ENCODE measurements around the gene POTEG.
"Not testable (repeated sequence)": the region's sequence is repeated elsewhere in the genome, so short reads cannot be mapped to it uniquely, and the experiment has no call there.

Gene POTEG

DNA sequence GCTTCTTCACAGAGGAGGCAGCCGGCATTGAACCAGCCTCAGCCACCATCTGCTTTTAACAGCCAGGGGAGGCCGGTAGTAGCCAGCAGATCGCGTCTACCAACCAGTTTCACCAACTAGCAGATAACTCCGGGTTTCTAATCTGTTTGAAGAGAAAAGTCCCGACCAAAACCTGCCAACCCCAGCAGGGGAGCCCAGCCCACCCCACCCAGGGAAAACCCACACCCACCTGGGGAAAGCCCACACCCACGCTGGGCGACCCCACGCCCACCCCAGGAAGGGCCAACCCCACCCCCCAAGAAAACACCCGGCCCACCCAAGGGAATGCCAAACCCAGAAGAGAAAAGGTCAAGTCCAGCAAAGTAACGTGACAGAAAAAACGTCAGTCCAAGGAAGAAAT lies at the start of gene POTEG:
Gene POTEG, minus strand, starts transcription at position 101 of the 400 bp plus-strand sequence. Its CDS starts 52 bp downstream, at position 49.
- not testable (repeated sequence) for DNase-seq

- not testable (repeated sequence) for DNase-seq
These were observed 48.0 kb upstream of the POTEG start for GRCh38 chr14:19482093-19482492.

DNA sequence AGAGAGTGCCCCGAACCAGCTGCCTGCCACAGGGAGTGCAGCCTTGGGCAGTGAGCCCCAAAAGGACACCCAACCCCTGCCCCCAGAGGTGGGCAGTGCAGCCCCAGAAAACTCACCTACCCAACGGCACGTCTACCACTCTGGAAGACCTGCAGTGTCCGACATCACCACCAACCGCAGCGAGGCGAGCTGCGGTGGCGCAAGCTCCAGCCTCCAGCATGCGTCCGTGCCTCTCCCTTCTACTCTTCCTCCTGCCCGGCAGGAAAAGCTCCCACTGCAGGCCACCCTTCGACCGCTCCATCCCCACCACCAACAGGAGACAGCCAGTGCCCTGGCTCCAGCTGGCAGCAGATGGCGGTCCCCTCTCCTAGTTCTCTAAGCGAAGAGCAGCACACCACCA lies 47.3 kb upstream of the POTEG start:
- not testable (repeated sequence) for DNase-seq

DNA sequence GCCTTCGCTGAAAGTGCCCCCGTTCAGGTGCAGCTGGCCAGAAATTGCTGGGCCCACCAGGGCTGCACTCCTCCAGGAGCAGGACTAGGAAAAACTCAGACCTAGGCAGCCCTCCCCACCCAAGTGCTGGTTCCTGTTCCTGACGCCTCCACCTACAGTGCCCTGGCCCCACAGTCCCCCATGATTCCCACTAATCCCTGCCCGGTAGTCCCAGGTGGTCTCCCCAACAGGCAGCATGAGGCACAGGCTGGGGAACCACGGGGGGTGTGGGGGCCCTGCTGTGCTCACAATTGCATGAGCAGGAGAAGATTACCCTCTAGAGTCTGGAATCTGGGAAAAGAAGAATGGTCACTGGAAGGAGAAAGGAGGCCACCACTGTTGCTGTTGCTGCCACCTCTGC lies 46.4 kb upstream of the POTEG start:
- DNase-seq: not testable (repeated sequence)

- DNase-seq: not testable (repeated sequence)
These were observed 11.6 kb upstream of the POTEG start for GRCh38 chr14:19445761-19446160.

DNA sequence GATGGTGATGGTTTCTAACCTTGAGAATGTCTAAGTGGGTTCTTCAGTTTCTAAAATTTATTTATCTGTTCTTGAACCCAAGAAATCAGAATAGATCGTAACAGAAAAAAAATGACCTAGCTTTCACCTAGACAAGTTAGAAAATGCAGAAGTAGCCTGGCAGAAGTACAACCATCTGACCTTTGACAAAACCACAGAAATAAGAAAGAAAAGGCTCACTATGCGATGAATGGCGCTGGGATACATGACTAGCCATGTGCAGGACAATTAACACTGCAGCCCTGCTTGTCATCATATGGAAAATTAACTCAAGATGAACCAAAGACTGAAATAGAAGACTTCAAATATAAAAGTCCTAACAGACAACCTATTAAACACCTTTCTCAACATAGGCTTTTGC lies 5.7 kb upstream of the POTEG start:
- not testable (repeated sequence) for DNase-seq

GRCh38 chr14:19439219-19439618 lies 5.1 kb upstream of the POTEG start:
- DNase-seq: not testable (repeated sequence)

DNA sequence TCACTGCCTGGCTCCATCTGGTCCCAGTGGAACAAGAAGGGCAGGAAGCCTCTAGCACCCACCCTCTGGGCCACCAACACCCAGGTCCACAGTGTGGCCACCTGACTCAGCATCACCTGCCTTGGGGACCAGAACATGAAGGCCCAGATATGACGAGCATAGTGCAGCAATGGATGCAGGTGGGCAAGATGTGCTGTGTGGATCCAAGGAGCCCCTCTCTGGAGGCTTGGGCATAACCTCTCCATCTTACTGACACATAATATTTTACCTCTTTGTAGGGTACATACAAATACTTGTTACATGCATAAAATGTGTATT lies 2.9 kb upstream of the POTEG start:
- DNase-seq: not testable (repeated sequence)

DNA sequence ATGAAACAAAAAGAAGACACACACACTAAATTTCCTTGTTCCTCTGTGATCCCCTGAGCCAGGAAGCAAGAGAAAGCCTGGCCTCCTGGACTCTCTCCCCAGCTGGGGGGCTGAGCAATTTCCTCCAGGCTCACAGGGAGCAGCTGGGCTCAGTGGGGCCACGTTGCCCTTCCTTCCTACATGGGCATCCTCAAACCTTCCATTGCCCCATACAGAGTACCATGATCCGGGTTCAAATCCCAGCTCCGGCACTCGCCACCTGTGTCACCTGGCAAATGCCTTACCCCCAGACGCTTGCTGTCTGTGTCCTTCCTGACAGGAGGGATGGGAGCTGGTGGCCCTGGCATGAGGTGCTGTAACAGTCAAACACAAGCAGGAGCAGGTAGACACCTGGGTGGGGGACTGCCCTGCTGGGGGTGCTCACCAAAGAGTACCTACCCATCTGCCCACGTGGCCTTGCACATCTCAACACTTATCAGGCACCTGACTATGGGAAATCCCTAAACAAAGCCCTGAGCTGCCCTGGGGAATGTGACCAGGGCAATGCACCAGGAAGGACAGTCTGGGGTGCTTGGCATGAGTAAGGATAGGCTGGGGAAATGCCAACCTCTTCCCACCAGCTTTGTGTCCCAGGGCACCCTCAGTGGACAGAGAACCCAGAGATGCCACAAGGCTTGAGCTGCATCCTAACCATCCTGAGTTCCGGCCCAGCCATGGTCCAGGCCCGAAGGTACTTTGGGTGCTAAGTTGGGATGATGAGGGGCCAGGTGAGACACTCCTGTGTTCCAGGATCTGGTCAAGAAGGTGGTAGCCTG lies 2.4 kb upstream of the POTEG start:
- not testable (repeated sequence) for DNase-seq

GRCh38 chr14:19435852-19436251 lies 1.7 kb upstream of the POTEG start:
- DNase-seq: not testable (repeated sequence)

- not testable (repeated sequence) for DNase-seq
These were observed 750 bp upstream of the POTEG start for GRCh38 chr14:19434891-19435290.

- not testable (repeated sequence) for DNase-seq
These were observed 376 bp downstream of the POTEG start for GRCh38 chr14:19433765-19434164.

DNA sequence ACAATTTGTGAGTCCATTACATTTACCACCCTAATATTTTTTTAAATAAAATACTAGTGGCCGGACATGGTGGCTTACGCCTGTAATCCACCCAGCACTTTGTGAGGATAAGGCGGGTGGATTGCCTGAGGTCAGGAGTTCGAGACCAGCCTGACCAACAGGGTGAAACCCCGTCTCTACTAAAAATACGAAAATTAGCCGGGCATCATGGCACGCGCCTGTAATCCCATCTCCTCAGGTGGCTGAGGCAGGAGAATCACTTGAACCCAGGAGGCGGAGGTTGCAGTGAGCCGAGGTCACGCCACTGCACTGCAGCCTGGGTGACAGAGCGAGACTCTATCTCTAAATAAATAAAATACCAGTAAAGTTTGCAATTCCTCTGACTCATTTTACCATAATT lies 25.6 kb downstream of the POTEG start:
- not testable (repeated sequence) for DNase-seq

- not testable (repeated sequence) for DNase-seq
These were observed 32.0 kb downstream of the POTEG start for GRCh38 chr14:19402097-19402496.

- not testable (repeated sequence) for DNase-seq
These were observed 39.4 kb downstream of the POTEG start for GRCh38 chr14:19394727-19395126.

DNA sequence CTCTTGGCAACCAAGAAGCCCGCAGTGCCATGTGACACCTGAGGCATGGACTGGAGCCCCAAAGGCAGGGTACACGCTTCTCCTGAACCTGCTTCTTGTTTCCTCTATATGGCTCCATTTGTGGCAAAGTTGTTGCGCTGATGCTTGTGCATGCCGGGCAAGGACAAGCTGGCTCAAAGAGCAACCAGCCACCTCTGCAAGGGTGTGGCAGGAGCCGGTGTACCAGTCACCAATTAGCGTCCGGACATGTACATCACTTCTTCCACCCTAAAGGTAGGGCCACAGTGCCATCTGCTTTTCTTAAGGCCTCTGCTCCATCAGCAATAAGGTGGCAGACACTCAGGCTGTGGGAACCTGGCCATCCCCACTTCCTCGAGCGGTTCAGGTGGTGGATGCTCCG lies 43.9 kb downstream of the POTEG start:
- not testable (repeated sequence) for DNase-seq

GRCh38 chr14:19388741-19389140 lies 45.4 kb downstream of the POTEG start:
- not testable (repeated sequence) for DNase-seq

GRCh38 chr14:19386996-19387395 lies 47.1 kb downstream of the POTEG start:
- not testable (repeated sequence) for DNase-seq

DNA sequence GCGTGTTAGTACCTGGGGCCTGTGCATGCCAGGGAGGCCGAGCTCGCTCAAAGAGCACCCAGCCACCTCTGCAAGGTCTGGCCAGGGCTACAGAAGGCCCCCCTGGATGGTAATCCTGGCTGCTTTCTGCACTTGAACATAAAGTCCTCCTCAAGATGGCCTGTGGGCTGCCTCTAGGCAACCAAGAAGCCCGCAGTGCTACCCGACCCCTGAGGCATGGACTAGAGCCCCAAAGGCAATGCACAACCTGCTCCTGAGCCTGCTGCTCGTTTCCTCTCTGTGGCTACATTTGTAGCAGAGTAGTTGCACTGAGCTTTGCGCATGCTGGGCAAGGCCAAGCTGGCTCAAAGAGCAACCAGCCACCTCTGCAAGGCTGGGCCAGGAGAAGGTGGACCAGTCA lies 47.8 kb downstream of the POTEG start:
- DNase-seq: not testable (repeated sequence)

- DNase-seq: not testable (repeated sequence)
These were observed 49.9 kb downstream of the POTEG start for GRCh38 chr14:19384088-19384781.

- DNase-seq: not testable (repeated sequence)
These were observed 51.0 kb downstream of the POTEG start for GRCh38 chr14:19383008-19383584.

- DNase-seq: not testable (repeated sequence)
These were observed 54.0 kb downstream of the POTEG start for GRCh38 chr14:19380137-19380536.

DNA sequence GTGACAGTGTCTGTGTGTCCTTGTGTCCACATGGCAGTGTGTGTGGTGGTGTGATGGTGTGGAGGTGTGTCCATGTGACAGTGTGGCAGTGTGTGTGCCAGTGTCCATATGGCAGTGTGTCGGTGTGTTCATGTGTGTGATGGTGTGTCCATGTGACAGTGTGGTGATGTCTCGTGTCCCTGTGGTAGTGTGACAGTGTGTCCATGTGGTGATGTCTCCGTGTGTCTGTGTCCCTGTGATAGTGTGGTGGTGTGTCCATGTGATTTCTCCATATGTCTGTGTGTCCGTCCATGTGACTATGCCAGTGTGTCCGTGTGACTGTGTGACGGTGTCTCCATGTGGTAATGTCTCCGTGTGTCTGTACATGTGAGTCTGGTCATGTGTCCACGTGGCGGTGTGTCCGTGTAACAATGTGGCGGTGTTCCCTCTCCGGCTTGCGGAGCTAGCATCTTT lies 59.7 kb downstream of the POTEG start:
- not testable (repeated sequence) for DNase-seq

All from NCI-H446 treated with DMSO at 0.1 percent for 48 hours (cell line).